HEK293 (cell line): ENCODE results near the gene DENND4B.

Experiments
- CTCF ChIA-PET: fragments of 350-600 bp; formaldehyde crosslinking; extraction: SDS; loops from one replicate; lab custom pipeline; 2021; ENCODE audit warnings: antibody characterized with exemption; lab: Yijun Ruan, JAX
- POLR2A ChIA-PET: fragments of 300-600 bp; formaldehyde crosslinking; extraction: SDS; loops from one replicate; lab custom pipeline; 2020; ENCODE audit warnings: antibody characterized with exemption, inconsistent platforms; lab: Yijun Ruan, JAX
- H3K27ac ChIP-seq: fragments of 200-500 bp; sonication (Bioruptor generic); 2 replicates; pipeline ENCODE4 v1.5.1; 2014; ENCODE audit warnings: low read depth, low read length, control low read depth, inconsistent platforms; ENCODE audit errors: extremely low read depth
- H3K36me3 ChIP-seq, 2 experiments: fragments of 200-500 bp in 1 of 2; sonication (Bioruptor generic) in 1 of 2; 1 replicate in 1 of 2; 2 replicates in 1 of 2; pipeline ENCODE4 v1.5.1; 2014 to 2017; ENCODE audit warnings: inconsistent platforms in 2 of 2, low read length in 2 of 2; ENCODE audit not compliant: control insufficient read depth in 2 of 2, insufficient read depth in 1 of 2
- H3K4me1 ChIP-seq: fragments of 200-500 bp; sonication (Bioruptor generic); 2 replicates; pipeline ENCODE4 v1.5.1; 2014; ENCODE audit warnings: mild to moderate bottlenecking, low read length, inconsistent platforms; ENCODE audit not compliant: control insufficient read depth, insufficient read depth
- H3K4me3 ChIP-seq: 2 replicates; pipeline ENCODE4 v1.5.1; 2011; ENCODE audit warnings: low read depth, mild to moderate bottlenecking, control low read depth, low read length, moderate library complexity
- H3K9me3 ChIP-seq: fragments of 200-500 bp; sonication (Bioruptor generic); 2 replicates; pipeline ENCODE4 v1.5.1; 2014; ENCODE audit warnings: low read depth, low read length, inconsistent platforms; ENCODE audit not compliant: control insufficient read depth, insufficient read depth
- HOXA7 ChIP-seq: sonication (generic); formaldehyde crosslinking; IDR thresholded peaks from 2 replicates; pipeline ENCODE4 v1.8.1; 2022; ENCODE audit warnings: missing genetic modification reagents, borderline replicate concordance
- HOXD13 ChIP-seq: sonication (generic); formaldehyde crosslinking; IDR thresholded peaks from 2 replicates; pipeline ENCODE4 v1.8.0; 2022; ENCODE audit warnings: missing genetic modification reagents, borderline replicate concordance
- PRDM10 ChIP-seq: fragments of 450-650 bp; formaldehyde crosslinking; IDR thresholded peaks from 2 replicates; pipeline ENCODE4 v1.5.1; 2016; ENCODE audit warnings: missing biosample characterization, missing genetic modification characterization
- TCF7L2 ChIP-seq: IDR thresholded peaks from 2 replicates; pipeline ENCODE4 v1.6.1; 2011; ENCODE audit warnings: low read depth, mild to moderate bottlenecking, inconsistent platforms, low read length, moderate library complexity, borderline replicate concordance
- ZEB2 ChIP-seq: fragments of 450-650 bp; formaldehyde crosslinking; IDR thresholded peaks from 2 replicates; pipeline ENCODE4 v1.5.1; 2016; ENCODE audit warnings: missing biosample characterization, missing genetic modification characterization
- ZFP69B ChIP-seq: fragments of 450-650 bp; formaldehyde crosslinking; IDR thresholded peaks from 2 replicates; pipeline ENCODE4 v1.5.1; 2016; ENCODE audit warnings: missing biosample characterization, missing genetic modification characterization
- ZNF148 ChIP-seq: fragments of 450-650 bp; formaldehyde crosslinking; IDR thresholded peaks from 2 replicates; pipeline ENCODE4 v1.5.0; 2017; ENCODE audit warnings: missing biosample characterization, missing genetic modification characterization, borderline replicate concordance
- ZNF174 ChIP-seq: fragments of 450-650 bp; formaldehyde crosslinking; IDR thresholded peaks from 2 replicates; pipeline ENCODE4 v1.5.0; 2017; ENCODE audit warnings: missing biosample characterization, mild to moderate bottlenecking, missing genetic modification characterization
- ZNF623 ChIP-seq: fragments of 450-650 bp; formaldehyde crosslinking; IDR thresholded peaks from 2 replicates; pipeline ENCODE4 v1.5.1; 2016; ENCODE audit warnings: missing biosample characterization, missing genetic modification characterization
- ZNF658 ChIP-seq: fragments of 450-650 bp; formaldehyde crosslinking; IDR thresholded peaks from 2 replicates; pipeline ENCODE4; 2016; ENCODE audit warnings: missing biosample characterization, missing genetic modification characterization
- ZNF776 ChIP-seq: fragments of 450-650 bp; formaldehyde crosslinking; IDR thresholded peaks from 2 replicates; pipeline ENCODE4 v1.5.0; 2017; ENCODE audit warnings: missing biosample characterization, missing genetic modification characterization, borderline replicate concordance
- TF ChIP-seq, protein P1 (sequence below): fragments of 450-650 bp; formaldehyde crosslinking; IDR thresholded peaks from 2 replicates; pipeline ENCODE4 v1.5.1; 2016; ENCODE audit warnings: missing biosample characterization, missing genetic modification characterization, borderline replicate concordance
- TF ChIP-seq, protein P2 (sequence below): fragments of 450-650 bp; formaldehyde crosslinking; IDR thresholded peaks from 2 replicates; pipeline ENCODE4 v1.5.1; 2016; ENCODE audit warnings: missing biosample characterization, missing genetic modification characterization
- TF ChIP-seq, protein P3 (sequence below): fragments of 450-650 bp; formaldehyde crosslinking; IDR thresholded peaks from 2 replicates; pipeline ENCODE4 v1.5.1; 2017; ENCODE audit warnings: missing biosample characterization, missing genetic modification characterization

DENND4B gene

GRCh38 chr1:153960206-153960605, 13.7 kb upstream of the DENND4B start:
- Histone ChIP-seq H3K4me1 (peaks cover 13% of the 10 kb centered on the region; the same call in 1 of the 2 replicates), H3K36me3 (peaks cover 0 to 36% of the 10 kb centered on the region in 2 experiments; a peak in 2 of 3 replicates), H3K9me3 (no peaks in the 10 kb centered on the region), H3K27ac (no peak overlapping the region), H3K4me3 (no peak overlapping the region)
- POLR2A ChIA-PET: interaction anchor here (1.3 kb wide), 1 partner anchor 18 kb away, joined by 4 read pairs; the partner anchor contains the start of gene JTB
- CTCF ChIA-PET: interaction anchor here (0.7 kb wide), 2 partner anchors 8 to 26 kb away, joined by 3 to 4 read pairs; partner anchors contain the start of gene RAB13
- TF ChIP-seq TCF7L2 (no peak), ZNF174 (no peak)

DNA sequence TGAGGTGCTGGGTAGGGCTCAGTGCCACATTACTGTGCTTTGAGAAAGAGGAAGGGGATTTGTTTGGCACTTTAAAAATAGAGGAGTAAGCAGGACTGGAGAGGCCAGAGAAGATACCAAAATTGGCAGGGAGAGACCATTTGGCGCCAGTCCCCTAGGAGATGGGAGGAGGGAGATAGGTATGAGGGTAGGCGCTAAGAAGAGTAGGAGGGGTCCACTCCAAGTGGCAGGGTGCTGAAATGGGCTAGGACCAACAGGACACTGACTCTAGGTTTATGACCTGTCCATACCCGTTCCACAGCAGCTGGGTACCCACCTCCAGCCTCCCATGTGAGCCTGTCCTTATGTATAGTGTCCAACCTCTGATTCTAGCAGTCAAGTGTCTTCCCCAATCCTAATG, 12.9 kb upstream of the DENND4B start:
- Histone ChIP-seq H3K9me3 (no peaks in the 10 kb centered on the region), H3K4me3 (no peak overlapping the region), H3K4me1 (peaks cover 13% of the 10 kb centered on the region; the same call in 1 of the 2 replicates), H3K36me3 (peaks cover 0 to 43% of the 10 kb centered on the region in 2 experiments; a peak in 2 of 3 replicates), H3K27ac (peak overlapping the region; percentile 24)
- CTCF ChIA-PET: interaction anchor here (0.7 to 1.2 kb wide), 3 partner anchors 13 to 1939 kb away, joined by 3 to 4 read pairs (median 3); partner anchors contain the start of genes DENND4B and RAB13
- POLR2A ChIA-PET: interaction anchor here (1.3 to 2.0 kb wide), 6 partner anchors 8 to 31 kb away, joined by 4 to 32 read pairs (median 13); partner anchors contain the start of genes CREB3L4, DENND4B, JTB and RPS27
- TF ChIP-seq ZFP69B (peak; percentile 22; the same call in 1 of the 2 replicates), PRDM10 (peak; percentile 97)
- TF ChIP-seq, protein P1, sequence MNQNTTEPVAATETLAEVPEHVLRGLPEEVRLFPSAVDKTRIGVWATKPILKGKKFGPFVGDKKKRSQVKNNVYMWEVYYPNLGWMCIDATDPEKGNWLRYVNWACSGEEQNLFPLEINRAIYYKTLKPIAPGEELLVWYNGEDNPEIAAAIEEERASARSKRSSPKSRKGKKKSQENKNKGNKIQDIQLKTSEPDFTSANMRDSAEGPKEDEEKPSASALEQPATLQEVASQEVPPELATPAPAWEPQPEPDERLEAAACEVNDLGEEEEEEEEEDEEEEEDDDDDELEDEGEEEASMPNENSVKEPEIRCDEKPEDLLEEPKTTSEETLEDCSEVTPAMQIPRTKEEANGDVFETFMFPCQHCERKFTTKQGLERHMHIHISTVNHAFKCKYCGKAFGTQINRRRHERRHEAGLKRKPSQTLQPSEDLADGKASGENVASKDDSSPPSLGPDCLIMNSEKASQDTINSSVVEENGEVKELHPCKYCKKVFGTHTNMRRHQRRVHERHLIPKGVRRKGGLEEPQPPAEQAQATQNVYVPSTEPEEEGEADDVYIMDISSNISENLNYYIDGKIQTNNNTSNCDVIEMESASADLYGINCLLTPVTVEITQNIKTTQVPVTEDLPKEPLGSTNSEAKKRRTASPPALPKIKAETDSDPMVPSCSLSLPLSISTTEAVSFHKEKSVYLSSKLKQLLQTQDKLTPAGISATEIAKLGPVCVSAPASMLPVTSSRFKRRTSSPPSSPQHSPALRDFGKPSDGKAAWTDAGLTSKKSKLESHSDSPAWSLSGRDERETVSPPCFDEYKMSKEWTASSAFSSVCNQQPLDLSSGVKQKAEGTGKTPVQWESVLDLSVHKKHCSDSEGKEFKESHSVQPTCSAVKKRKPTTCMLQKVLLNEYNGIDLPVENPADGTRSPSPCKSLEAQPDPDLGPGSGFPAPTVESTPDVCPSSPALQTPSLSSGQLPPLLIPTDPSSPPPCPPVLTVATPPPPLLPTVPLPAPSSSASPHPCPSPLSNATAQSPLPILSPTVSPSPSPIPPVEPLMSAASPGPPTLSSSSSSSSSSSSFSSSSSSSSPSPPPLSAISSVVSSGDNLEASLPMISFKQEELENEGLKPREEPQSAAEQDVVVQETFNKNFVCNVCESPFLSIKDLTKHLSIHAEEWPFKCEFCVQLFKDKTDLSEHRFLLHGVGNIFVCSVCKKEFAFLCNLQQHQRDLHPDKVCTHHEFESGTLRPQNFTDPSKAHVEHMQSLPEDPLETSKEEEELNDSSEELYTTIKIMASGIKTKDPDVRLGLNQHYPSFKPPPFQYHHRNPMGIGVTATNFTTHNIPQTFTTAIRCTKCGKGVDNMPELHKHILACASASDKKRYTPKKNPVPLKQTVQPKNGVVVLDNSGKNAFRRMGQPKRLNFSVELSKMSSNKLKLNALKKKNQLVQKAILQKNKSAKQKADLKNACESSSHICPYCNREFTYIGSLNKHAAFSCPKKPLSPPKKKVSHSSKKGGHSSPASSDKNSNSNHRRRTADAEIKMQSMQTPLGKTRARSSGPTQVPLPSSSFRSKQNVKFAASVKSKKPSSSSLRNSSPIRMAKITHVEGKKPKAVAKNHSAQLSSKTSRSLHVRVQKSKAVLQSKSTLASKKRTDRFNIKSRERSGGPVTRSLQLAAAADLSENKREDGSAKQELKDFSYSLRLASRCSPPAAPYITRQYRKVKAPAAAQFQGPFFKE: no peak
- TF ChIP-seq, all 188 proteins: peak for 2

DNA sequence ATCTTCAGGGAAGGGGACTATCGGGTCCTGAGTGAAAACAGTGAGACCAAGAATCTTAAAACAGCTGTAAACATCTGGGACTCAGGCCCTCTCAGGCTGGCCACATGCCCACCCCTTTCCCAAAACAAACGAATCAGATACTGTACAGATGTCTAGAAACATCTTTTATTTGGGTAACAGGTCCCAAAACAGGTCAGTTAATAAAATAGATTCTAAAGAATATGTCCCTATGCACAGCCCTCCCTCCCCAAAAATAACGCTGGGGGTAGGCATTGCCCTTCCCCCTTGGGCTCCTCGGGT, 12.4 kb upstream of the DENND4B start:
- peaks cover 0 to 48% of the 10 kb centered on the region in 2 experiments; a peak in 2 of 3 replicates for H3K36me3 ChIP-seq
- H3K4me1 ChIP-seq: peaks cover 13% of the 10 kb centered on the region; the same call in 1 of the 2 replicates
- no peaks in the 10 kb centered on the region for H3K9me3 ChIP-seq
- ChIA-PET CTCF (interaction anchor here (0.7 to 1.3 kb wide), 4 partner anchors 12 to 1939 kb away, joined by 3 to 4 read pairs (median 3); partner anchors contain the start of genes DENND4B and RAB13), POLR2A (interaction anchor here (0.6 to 2.0 kb wide), 13 partner anchors 8 to 366 kb away, joined by 3 to 32 read pairs (median 5); partner anchors contain the start of genes ATP8B2, CREB3L4, DENND4B and JTB)
- peak overlapping the region; percentile 24; the same call in 1 of the 2 replicates for H3K27ac ChIP-seq
- no peak overlapping the region for H3K4me3 ChIP-seq
- TF ChIP-seq, protein P2, sequence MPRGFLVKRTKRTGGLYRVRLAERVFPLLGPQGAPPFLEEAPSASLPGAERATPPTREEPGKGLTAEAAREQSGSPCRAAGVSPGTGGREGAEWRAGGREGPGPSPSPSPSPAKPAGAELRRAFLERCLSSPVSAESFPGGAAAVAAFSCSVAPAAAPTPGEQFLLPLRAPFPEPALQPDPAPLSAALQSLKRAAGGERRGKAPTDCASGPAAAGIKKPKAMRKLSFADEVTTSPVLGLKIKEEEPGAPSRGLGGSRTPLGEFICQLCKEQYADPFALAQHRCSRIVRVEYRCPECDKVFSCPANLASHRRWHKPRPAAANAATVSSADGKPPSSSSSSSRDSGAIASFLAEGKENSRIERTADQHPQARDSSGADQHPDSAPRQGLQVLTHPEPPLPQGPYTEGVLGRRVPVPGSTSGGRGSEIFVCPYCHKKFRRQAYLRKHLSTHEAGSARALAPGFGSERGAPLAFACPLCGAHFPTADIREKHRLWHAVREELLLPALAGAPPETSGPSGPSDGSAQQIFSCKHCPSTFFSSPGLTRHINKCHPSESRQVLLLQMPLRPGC (tag by site-specific recombination): no peak
- TF ChIP-seq ZNF148 (tag by site-specific recombination): no peak
- TF ChIP-seq ZNF658: no peak
- no peak for TF ChIP-seq HOXD13 (CRISPR knock-in tag)
- no peak for TF ChIP-seq ZEB2 (tag by site-specific recombination)
- TF ChIP-seq ZNF776: no peak
- no peak for TF ChIP-seq HOXA7 (CRISPR knock-in tag)
- TF ChIP-seq ZNF623 (tag by site-specific recombination): no peak
- TF ChIP-seq, protein P3, sequence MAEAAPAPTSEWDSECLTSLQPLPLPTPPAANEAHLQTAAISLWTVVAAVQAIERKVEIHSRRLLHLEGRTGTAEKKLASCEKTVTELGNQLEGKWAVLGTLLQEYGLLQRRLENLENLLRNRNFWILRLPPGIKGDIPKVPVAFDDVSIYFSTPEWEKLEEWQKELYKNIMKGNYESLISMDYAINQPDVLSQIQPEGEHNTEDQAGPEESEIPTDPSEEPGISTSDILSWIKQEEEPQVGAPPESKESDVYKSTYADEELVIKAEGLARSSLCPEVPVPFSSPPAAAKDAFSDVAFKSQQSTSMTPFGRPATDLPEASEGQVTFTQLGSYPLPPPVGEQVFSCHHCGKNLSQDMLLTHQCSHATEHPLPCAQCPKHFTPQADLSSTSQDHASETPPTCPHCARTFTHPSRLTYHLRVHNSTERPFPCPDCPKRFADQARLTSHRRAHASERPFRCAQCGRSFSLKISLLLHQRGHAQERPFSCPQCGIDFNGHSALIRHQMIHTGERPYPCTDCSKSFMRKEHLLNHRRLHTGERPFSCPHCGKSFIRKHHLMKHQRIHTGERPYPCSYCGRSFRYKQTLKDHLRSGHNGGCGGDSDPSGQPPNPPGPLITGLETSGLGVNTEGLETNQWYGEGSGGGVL (tag by site-specific recombination): no peak
